ENCODE measurements around the gene IL13.

Gene IL13

GRCh38 chr5:132673488-132673887, 15.5 kb downstream of the IL13 start:
- DNase-seq, result no peak

DNA sequence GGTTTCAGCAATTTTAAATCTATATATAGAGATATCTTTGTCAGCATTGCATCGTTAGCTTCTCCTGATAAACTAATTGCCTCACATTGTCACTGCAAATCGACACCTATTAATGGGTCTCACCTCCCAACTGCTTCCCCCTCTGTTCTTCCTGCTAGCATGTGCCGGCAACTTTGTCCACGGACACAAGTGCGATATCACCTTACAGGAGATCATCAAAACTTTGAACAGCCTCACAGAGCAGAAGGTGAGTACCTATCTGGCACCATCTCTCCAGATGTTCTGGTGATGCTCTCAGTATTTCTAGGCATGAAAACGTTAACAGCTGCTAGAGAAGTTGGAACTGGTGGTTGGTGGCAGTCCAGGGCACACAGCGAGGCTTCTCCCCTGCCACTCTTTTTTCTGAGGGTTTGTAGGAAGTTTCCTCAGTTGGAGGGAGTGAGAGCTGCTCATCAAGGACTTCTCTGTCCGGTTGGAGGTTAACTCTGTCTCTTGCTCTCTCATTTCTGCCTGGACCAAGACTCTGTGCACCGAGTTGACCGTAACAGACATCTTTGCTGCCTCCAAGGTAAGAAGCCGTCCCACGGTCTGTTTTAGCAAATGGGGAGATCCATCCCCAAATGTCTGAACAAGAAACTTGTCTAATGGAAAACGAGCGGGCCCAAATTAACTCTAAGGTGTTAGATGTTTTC, 16.1 kb downstream of the IL13 start, which contains the start of gene IL4:
Gene IL4 (plus strand): TSS at position 51 of the 692 bp plus-strand sequence. CDS start 62 bp downstream, at position 113.
- DNase-seq, result no peak

- no peak for DNase-seq
Measured at GRCh38 chr5:132674671-132675506, 16.9 kb downstream of the IL13 start.

DNA sequence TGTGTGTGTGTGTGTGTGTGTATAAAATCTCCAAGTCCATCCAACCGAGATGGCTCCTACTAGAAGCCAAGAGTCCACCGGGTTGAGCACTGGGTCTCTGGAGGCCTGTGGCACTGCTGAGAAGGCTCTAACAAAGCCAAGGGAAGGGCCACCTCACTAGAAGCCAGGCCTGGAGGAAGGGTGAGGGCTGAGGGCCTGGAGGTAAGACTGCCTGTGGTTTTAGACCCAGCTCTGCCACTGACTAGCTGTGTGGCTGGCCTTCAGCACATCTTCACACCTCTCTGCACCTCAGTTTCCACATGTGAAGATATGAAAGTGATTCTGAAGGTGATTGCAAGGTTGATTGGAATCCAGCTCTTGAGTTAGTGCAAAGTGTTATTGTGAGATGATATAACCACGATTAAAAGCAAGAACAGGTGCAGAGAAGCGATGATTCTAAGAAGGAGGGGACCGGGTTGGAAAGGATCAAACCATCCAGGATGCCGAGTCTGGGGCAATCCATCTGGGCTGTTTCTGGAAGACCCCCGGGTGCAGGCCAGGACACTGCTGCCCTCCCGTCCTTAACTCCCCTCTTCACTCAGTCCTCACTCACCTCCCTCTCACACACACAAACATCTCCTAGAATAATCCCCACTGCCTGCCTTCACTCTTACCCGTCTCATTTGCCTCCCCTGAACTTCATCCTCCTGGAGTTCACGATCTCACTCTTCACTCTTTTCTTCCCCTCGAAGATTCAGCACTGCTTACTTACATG, 18.1 kb downstream of the IL13 start:
- DNase-seq, result no peak

DNA sequence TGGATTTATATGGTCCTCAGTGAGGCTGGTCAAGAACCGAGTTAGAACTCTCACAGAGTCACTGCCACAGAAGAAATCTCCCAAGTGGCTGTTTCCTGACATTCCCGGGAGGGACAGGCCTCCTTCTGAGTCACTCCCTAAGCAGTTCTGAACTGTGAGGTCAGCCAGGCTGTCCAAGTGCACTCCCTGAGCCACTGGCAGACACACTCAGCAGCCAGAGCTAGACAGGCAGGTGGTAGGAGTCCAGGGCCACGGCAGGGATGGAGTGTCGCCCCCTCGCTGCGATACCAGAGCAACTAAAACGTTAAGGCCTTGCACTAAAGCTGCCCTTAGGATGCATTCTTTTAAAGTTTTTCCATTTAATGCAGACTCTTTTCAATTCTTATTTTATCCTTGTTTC, 19.2 kb downstream of the IL13 start:
- DNase-seq, result no peak

DNA sequence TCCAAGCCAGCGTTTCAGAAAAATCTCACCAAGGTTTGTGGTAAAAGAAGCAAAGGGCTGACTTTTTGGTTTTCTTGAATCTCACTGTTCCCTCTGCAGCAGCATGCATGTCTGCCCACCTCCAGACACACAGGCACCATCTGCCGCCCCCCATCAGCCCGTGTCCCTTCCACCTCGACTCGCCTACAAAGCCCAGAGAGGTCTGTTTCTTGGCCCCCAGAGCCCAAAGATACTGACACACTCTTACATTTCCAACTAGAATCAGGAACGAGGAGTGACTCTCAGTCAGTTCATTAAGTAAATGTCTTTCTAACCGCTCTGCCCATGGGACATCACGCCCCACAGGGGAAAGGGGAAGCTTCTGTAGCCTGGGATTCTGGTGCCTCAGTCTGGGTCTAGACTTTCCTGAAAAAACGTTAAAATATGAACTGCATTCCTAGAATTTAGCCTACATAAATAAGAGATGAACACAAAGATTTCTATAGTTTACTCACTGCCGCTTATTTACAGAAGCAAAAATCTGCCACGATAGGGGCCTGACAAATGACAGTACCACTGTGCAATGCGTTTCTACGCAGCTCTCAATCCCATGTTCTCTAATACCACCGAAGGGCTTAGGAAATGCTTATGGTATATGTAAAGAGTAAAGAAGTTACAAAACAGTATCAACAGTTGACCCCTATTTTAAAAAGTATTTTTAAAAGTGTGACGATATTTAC, 19.9 kb downstream of the IL13 start:
- DNase-seq, result no peak

GRCh38 chr5:132678735-132679134, 20.8 kb downstream of the IL13 start:
- no peak for DNase-seq

GRCh38 chr5:132679166-132679565, 21.2 kb downstream of the IL13 start:
- DNase-seq, result no peak

DNA sequence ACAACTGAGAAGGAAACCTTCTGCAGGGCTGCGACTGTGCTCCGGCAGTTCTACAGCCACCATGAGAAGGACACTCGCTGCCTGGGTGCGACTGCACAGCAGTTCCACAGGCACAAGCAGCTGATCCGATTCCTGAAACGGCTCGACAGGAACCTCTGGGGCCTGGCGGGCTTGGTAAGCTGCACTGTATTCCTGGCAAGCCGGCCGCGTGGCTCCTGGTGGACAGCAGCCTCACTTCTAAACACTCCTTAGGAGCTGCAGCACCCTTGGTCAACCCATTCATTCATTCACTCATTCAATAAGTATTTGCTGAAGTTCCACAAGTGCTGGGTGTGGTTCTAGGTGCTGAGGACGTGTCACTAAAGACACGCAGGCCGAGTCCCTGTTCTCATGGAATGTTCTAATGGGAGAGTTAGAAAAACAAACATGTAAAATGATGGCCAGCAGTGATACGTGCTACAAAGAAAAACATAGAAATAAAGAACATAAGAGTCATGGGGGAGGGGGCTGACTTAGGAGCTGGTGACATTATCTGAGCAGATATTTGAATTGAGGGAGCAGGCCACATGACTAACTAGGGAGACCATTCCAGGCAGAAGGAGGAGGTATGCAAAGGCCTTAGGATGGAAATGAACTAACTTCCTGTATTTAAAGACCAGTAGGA, 21.9 kb downstream of the IL13 start:
- no peak for DNase-seq

DNA sequence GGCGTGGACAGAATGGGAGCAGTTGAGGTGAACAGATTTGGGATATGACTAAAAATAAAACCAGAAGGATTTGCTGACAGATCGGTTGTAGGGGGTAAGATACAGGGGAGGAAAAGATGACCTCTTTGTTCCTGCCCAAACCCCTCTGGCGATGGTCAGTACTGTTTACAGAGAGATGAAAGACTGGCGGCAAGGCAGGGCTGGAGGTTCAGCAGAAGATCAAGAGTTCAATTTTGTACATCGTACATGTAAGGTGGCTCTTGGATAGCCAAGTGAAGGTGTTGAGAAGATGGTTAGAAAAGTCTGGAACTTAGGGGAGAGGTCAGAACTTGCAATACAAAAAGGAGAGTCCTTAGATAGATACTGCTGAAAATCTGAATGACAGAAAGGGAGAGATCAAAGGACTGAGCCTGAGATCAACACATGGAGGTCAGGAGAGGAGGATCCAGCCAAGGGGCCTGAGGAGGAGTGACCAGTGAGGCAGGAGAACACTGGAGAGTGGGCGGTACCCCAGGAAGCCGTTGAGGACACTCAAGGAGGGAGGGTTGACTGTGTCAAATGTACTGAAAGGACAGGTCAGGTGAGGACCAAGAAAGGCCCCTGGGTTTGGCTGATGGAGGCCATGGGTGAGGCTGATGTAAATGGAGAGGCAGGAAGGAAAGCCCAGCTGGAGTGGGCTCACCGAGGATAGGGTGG, 23.0 kb downstream of the IL13 start:
- DNase-seq, result no peak

DNA sequence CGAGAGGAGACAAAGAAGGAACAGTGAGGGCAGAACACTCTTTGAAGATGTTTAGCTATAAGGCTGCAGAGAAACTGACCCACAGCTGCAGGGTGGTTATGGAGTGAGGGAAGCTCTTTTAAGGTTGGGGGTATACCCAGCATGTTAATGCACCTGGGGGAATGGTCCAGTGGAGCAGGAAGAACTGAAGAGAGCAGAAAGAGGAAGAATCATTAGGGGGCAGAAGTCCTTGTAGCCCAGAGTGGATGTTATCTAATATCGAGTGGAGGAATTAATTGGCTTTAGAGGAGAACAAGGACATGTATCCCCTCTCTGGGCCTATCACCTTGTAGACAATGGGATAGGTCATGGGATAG, 23.5 kb downstream of the IL13 start:
- DNase-seq, result no peak

DNA sequence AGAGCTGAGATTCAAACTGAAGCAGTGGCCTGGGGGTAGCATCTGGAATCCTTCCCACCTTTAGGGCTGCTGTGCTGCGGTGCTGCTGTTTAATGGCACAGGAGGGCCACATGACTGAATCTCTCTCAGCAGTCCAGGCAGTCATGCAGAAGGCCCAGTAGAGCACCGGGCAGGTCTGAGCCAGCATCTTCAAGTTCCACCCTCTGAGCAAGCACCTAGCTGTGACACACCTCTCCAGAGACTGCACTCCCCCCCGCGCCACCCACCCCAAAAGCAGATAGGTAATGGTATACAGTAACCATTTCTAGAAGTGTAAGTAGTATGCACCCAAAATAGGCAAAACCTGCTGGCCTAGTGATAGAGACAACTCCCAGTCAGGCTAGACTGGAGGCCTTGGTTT, 24.0 kb downstream of the IL13 start:
- DNase-seq, result no peak

- DNase-seq, result no peak
Measured at GRCh38 chr5:132684491-132684890, 26.5 kb downstream of the IL13 start.

- no peak for DNase-seq
Measured at GRCh38 chr5:132684922-132685720, 27.1 kb downstream of the IL13 start.

GRCh38 chr5:132686193-132686592, 28.2 kb downstream of the IL13 start:
- no peak for DNase-seq

GRCh38 chr5:132687995-132688394, 30.0 kb downstream of the IL13 start:
- DNase-seq, result peak; percentile 53

- no peak for DNase-seq
Measured at GRCh38 chr5:132688536-132689339, 30.8 kb downstream of the IL13 start.

GRCh38 chr5:132689513-132689912, 31.5 kb downstream of the IL13 start:
- no peak for DNase-seq

DNA sequence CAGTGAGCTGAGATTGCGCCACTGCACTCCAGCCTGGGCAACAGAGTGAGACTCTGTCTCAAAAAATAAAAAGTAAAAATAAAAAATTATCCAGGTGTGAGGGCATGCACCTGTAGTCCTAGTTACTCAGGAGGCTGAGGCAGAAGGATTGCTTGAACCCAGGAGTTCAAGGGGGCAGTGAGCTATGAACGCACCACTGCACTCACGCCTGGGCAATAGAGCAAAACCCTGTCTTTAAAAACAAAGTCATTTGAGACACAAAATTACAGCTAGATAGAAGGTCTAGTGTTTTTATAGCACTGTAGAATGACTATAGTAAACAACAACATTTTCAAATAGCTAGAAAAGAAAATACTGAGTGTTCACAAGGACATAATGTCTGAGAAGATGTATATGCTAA, 32.2 kb downstream of the IL13 start:
- DNase-seq, result no peak
